Islet precursor cell (in vitro differentiated cells): ENCODE results near the gene RNF14.
"Not testable (repeated sequence)": the region's sequence is repeated elsewhere in the genome, so short reads cannot be mapped to it uniquely, and the experiment has no call there.

Source experiments
- DNase-seq: peaks from one replicate; pipeline ENCODE4 v3.0.0-alpha.2; 2018

Gene RNF14, protein sequence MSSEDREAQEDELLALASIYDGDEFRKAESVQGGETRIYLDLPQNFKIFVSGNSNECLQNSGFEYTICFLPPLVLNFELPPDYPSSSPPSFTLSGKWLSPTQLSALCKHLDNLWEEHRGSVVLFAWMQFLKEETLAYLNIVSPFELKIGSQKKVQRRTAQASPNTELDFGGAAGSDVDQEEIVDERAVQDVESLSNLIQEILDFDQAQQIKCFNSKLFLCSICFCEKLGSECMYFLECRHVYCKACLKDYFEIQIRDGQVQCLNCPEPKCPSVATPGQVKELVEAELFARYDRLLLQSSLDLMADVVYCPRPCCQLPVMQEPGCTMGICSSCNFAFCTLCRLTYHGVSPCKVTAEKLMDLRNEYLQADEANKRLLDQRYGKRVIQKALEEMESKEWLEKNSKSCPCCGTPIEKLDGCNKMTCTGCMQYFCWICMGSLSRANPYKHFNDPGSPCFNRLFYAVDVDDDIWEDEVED

DNA sequence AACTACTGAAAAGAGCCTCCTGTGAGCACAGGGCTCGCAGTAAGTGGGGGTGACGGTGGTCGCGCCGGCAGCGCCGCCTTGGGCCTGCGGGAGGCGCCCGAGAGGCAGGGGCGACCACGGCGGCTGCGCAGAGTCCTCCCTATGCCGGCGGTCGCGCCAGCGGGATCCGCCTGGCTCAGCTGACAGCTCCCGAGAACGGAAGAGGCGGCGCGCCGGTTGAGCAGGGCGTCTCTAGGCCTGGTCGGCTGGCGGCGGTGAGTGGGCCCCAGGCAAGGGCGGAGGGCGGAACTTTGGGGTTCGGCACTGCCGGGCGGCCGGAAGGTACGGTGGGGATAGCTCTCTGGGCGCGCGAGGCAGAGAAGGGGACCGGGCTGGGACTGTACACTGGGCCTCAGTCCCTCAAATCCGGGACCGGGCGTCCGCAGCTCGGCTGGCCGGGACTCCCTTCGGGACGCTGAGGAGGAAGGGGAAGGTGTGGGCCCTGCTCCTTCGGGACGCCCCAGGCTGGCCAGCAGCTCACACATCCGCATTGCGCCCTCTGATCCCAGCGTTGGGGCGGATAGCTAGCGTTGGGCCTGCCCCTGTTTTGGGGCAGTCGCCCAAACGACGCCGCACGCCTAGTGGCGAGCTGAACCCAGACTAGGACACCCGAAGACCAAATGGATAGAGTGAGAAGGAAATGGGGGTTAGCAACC is at the start of gene RNF14:
Gene RNF14, plus strand, starts transcription at position 192 of the 695 bp plus-strand sequence. CDS start 4,484 bp downstream, outside the sequence.
- peak; percentile 96 for DNase-seq

DNA sequence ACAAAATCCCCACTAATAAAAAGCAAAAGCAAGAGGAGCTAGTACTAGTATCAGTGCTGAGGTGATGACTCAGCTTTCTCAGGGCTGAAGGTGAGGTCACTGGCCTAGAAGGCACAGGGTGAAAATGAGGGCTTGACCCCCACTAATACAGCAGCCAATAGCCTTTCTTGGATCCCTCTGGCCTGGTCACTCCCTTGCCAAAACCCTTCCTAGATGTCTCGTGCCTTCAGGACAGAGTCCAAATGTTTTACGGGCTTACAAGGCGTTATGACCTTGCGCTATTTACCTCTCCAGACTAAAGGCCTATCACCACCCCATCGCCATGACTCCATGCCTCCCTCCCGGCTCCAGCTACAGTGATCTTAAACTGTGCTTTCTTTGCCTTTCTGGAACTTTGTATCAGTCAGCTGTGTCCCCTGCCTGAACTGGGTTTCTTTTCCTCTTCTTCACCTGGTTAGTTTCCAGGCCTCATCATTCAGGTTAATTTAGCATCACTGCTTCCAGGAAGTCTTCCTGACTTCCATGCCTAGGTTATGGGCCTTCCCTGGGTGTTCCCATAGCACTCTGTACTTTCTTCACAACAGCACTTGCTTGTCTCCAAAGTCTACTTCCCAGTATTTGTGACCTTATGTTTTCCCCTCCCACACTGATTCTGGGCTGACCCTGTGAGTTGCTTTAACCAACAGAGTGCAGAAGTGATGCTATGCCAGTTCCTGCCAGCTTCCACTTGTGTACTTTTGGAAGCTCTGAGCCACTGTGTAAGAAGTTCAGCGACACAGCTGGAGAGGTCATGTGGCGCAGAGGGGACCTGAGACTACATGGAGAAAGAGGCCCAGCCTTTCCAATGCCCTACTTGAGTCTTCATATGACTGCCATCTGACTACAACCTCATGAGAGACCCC is 49.4 kb upstream of the RNF14 start:
- DNase-seq, result peak; percentile 49

DNA sequence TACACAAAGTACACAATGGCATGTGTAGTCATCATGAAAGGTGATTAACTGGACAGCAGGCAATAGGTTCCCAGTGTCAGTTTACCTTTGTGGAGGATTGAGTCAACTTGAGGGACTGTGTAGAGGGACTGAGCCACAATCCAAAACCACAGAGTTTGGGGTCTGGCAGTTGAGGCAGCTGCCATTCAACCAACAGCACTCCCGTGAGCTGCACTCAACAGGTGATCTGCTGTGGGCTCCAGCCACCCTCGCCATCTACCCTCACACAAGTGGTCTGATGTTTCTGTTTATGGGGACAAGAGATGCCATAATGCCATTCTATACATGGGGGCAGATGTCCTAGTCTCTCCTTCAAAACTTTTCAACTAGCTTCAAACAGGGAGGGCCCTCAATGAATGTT is 48.1 kb upstream of the RNF14 start:
- no peak for DNase-seq

DNA sequence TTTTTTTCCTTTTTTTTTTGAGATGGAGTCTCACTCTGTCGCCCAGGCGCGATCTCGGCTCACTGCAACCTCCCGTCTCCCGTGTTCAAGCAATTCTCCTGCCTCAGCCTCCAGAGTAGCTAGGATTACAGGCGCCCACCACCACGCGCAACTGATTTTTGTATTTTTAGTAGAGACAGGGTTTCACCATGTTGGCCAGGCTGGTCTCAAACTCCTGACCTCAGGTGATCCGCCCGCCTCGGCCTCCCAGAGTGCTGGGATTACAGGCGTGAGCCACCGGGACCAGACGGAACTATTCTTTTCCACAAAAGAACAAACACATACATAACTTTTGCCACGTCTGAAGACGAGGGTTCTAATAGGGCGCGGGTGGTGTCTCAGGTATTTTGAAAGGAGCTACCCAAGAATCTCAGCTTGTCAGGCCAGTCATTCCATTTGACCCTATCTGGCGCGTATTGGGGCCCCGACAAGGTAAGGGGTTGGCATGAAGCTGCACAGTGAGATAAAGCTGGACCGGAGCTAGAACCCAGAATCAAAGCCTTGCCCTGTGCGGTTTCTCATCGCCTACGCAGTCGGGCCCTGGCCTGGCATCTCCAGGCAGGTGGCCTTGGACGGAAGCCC is 46.0 kb upstream of the RNF14 start:
- DNase-seq, result not testable (repeated sequence)

DNA sequence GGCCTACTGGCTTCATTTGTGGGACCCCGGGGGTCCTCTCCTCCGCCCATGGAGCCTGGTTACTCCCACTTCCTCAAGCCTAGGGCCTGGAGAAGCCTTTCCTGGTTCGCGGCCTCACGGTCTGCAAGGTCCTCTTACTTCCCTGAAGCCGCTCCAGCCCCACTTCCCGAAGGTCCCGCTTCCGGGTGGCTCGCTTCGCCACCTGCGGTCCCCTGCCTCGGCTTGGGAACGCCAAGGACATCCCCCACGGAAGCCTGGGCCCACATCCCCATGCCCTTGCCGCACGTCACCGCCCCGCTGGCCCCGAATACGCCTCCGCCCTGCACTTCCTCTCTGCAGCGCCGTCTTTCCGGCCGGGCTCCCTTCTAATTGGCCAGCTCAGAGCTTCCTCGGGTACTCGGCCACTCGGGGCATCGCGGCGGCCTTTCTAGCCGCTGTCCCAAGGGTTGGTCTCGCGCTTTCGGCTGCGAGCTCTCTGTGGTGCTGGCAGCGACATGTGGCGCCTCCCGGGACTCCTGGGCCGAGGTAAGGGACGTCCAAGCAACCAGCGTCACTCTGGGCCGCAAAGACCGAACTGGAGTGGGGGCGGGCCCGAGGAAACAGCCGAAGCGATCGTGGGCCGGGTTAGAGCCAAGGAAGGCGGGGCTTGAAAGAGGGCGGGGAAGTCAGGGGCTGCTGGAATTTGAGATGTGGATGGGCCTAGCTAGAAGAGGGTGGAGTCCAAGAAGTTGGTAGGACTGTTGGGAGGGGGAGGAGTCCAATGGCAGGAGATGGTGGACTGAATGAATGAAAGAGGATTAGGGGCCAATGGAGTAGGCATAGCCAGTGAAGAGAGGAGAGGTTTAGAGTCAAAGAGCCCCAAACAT is 45.2 kb upstream of the RNF14 start, which contains the start of gene DELE1:
Gene DELE1, plus strand, starts transcription at position 424 of the 866 bp plus-strand sequence. Its CDS starts 71 bp downstream, at position 495.
- peak; percentile 97 for DNase-seq

DNA sequence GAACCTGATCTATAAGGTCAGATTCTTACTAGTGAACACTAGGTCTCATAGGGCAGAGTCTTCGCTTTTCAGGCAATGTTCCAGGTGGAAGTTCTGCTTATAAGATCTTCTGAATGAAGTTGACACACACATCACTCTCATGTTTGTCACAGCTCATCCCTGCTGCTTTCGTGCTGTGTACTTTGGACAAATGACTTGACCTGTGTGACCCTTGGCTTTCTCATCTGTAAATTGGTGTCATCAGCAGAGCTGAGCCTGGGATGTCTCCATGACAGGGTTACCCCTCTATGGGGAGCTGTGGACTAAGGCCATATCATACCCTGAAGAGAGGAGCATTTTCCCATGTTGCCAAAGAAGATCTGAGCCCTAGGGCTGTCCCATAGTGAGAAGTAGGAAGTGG is 42.5 kb upstream of the RNF14 start:
- no peak for DNase-seq

DNA sequence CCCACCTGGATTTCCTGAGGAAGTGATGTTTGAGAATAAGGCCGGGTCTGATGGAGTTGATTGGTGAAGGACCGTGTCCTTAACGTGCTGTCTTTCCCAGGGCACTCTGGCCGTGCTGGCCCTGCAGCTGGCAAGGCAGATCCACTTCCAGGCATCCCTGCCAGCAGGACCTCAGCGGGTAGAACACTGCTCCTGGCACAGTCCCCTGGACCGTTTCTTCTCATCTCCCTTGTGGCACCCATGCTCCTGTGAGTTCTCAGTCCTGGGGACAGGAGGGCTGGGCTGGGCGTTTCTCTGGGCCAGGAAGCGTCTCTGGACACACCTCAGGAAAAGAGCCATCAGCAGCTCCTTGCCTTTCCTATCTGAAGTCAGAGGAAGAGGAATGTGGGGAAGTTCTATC is 40.9 kb upstream of the RNF14 start:
- DNase-seq, result no peak

DNA sequence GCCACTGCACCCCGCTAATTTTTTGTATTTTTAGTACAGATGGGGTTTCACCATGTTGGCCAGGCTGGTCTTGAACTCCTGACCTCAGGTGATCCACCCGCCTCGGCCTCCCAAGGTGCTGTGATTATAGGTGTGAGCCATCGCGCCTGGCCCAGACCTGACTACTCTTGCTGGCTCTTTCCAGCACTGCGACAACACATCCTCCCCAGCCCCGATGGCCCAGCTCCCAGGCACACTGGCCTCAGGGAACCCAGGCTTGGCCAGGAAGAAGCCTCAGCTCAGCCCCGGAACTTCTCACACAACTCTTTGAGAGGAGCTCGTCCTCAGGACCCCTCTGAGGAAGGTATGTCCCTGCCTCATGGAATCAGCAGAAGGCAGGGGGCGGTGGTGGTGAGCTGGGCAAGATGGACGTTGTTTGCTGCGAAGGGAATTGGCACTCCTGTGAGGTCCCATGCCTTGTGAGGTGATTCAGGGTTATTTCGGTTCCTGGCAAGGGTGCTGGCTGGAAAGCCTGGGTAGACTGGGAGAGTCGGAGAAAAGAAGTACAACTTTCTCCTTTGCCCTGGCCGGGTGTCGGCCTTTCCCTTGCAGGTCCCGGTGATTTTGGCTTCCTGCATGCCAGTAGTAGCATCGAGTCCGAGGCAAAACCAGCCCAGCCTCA is 39.4 kb upstream of the RNF14 start:
- no peak for DNase-seq

DNA sequence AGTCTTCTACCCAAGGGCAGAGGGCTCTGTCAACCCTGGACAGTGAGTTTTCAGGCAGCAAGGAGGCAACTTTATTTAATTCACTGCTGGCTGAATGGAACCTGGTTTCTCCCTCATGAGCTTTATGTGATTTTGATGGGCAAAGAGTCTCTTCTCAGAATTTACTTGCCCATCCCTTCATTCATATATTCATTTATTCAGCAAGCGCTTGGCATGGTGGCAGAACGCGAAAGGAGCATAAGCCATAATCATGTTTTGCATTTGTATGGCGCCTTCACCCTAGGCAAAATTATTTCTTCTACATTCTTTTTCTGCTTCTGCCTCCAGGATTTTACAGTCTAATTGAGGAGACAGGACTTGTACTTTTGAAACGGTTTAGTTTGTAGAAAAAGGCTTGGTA is 37.2 kb upstream of the RNF14 start:
- DNase-seq, result no peak

DNA sequence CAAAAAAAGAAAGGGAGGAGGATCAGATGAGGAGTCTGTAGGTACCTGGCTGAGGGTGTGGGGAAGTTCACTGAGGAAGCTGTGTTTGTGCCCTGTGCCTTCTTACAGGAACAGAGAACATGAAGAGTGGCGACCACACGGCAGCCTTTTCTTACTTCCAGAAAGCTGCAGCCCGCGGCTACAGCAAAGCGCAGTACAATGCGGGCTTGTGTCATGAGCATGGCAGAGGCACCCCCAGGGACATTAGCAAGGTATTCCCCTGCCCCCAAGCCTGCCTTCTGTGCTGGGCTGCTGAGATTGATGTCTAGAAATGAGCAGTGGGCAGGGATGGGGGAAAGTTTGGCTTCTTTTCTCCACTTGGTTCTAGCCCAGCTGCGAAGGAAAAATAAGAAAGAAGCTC is 35.8 kb upstream of the RNF14 start:
- DNase-seq, result no peak

DNA sequence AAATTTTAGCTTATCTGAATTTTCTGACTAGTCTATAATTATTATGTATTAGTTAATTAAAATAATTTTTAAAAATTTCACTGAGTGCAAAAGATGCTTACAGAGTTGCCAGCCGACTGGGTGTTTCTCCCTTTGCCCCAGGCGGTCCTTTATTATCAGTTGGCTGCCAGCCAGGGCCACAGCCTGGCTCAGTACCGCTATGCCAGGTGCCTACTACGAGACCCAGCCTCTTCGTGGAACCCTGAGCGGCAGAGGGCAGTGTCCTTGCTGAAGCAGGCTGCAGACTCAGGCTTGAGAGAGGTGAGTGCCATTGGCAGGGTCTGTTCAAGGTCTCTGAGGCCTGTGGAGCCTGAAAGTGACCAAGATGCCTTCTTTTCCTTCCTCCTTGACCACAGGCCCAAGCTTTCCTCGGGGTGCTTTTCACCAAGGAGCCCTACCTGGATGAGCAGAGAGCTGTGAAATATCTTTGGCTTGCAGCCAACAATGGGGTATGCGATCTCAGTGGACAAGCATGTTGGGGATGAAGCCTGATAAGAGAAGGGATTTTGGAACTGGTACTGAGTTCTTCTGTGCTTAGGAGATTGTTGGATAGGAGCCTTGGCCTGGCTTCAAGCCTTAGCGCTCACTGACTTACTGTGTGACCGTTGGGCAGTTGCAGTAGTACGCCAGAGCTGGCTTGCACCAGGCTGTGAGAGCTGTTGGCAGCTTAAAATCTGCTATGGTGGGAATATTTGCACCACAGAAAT is 34.6 kb upstream of the RNF14 start:
- DNase-seq, result no peak

DNA sequence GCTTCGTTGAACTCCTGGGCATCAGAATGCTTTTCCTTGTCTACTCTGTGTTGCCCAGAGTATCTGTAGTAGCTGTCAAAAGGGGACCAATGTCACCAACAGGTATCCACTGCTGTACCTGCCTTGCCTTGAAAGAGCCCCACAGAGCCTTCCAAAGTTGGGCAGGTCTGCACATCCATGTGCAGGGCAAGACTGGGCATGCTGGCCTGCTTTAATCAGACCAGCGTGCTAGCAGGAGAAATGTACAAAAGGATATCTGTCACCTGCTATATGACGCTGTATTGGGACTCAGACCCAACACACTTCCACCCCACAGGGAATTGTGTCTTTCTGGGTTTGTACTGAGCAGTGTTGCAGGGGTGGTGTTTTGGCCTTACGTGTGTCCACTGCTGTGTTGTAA is 33.4 kb upstream of the RNF14 start:
- DNase-seq, result no peak

DNA sequence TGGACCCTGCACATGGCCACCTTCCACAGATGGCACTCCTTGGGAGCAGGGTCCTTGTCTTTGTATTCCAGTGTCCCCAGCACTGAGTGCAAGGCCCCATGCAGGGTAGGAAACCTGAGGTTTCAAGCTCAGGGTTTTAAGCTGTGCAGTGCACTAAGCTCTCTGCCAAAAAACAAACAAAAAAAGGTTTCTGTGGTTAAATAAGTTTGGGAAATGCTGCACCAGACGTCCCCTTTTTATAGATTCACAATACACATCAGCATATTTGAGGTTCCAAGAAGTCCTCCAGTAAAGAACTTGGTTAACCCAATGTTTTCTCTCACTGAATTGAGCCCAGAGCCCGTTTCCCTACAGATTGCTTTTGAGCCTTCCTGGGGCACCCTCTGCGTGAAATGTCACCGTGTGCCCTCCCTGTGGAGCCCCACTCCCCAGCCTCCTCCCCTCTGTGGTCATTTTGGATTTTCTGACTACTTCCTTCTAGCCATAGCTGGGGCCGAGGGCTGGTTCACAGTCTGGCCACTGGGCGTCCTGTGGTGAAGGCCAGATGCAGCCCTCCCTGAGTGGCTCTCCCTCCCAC is 28.1 kb upstream of the RNF14 start:
- DNase-seq, result no peak

DNA sequence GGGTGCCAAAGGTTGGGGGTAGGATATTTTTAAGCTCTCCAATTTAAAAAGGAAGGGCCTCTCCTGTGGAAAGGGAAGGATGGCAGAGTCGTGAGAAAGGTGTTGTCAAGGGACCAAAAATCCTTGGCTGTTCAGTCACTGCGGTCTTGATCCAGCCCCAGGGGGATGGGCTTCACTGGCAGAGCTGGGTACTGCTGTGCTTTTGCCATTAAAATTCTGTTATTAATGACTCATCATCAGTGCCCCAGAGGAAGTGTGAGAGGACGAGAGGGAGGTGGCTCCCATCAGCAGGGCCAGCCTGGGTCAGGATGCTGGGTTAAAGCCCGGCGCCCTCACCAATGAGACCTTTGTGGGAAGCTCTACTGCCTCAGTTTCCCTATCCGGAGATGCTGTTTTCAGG is 27.6 kb upstream of the RNF14 start:
- DNase-seq, result no peak

DNA sequence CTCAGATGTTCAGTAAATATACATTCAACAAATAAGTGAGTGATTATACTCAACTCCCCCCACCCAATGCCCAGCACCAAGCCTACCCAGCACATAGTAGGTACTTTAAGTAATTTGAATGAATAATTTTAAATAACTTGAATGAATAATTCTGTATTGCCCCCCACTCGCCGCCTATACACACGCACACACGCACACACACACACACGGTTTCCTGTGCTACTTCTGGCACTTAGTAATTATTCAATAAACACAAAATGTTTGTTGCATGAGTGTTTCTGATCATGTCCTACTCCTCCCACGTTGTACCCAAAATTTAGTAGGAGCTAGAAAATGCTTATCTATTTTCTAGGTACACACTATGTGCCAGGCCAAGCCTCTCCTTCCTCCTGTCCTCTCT is 27.1 kb upstream of the RNF14 start:
- no peak for DNase-seq

DNA sequence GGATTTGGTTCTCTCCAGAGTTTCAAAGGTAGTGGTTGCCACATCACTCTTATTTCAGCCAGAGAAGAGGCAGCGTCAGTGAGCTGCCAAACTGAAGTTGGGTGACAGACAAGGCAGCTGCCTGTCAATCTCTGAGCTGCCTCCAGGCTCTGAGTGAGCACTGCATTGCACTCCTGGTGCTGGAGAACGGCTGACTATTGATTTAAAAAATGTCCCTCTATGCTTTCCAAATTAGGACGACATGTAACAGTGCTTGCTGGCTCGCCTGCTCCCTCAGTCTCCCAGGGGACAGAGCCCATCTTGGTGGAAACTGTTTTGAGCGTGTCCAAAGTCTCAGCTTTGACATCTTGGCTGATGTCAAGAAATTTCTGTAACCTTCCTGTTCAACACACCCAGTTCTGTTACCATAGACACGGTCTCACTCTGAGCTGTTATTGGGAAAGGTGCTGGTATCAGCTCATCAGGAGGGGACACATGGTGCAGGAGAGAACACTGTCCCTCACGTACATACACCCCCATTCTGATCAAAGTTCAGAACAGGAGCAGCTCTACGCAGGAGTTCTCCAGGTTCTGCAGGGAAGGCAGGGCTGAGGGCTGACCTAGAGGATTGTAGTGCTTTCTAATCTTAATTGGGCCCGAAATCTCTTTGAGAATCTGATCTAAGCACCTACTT is 26.6 kb upstream of the RNF14 start:
- no peak for DNase-seq

DNA sequence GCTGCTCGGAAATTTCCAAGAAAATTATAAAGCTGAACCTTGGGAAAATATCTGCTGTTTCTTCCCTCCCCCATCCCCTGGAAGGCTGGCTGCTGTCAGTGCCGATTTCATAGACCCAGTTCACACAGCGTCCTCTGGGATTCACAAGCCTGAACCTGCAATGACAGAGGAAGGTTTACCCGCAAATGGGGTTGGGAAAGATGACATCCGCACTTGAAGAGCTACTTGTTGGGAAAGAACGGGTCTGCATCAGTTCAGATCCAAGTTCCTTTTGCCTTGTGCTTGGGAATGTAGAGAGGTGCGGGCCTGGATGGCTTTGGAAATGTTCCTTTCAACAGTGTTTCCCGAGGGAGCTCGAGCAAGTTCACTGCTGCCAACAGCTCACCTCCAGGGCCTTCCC is 24.8 kb upstream of the RNF14 start:
- no peak for DNase-seq

DNA sequence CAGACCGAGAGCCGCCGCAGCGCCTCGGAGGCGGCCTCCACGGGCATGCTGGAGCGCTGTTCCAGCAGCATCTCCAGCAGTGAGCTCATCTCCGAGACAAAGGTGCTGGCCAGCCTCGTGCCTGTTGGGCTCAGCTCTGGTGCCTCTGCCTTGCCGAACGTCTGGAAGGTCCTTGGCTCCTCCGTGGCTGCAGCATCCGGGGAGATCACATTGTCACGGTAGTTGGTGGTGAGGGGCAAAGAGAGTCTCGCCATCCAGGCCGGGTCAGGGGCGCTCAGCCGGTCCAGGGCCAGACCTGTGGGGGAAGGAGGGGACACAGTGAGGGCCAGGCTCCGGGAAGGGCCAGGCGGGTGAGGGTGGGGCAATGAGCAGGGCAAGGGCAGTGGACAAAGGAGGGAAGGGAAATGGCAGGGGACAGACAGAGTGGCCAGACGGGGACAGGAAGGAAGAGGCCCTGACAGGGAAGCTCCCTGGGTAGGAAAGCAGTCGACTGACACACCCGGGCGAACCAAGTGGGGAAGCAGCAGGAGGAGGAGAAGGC is 23.3 kb upstream of the RNF14 start:
- peak; percentile 67 for DNase-seq

DNA sequence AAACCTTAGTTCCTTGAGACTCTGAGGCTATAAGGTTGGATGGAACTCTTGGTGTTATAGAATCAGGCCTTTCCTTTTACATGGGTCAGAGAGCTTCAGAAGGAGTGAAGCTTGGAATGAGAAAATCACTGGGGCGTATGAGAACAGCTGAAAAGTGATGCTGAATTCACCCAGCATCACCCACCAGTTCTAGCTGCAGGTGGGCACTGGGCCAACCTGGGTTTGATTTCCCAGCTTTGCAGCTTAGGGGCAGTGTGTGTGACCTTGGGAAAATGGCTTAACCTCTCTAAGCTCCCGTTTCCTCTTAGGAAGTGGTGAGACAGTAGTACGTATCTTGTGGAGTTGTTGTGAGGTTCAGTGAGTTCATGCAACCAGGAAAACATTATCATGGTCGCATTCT is 21.6 kb upstream of the RNF14 start:
- no peak for DNase-seq
